NOMO-1 treated with dmso at 0.1 percent for 144 hours (cell line): ENCODE data around the gene MRTFB.

Experiments used
- DNase-seq: peaks from one replicate; lab custom pipeline; 2025; ENCODE audit not compliant: unreplicated experiment; lab: John Stamatoyannopoulos, UW

MRTFB gene

GRCh38 chr16:14129502-14129901 lies 58.4 kb downstream of the MRTFB start:
- no peak for DNase-seq

GRCh38 chr16:14131774-14132695 lies 60.9 kb downstream of the MRTFB start:
- no peak for DNase-seq

GRCh38 chr16:14132696-14133048 lies 61.6 kb downstream of the MRTFB start:
- DNase-seq, result no peak

DNA sequence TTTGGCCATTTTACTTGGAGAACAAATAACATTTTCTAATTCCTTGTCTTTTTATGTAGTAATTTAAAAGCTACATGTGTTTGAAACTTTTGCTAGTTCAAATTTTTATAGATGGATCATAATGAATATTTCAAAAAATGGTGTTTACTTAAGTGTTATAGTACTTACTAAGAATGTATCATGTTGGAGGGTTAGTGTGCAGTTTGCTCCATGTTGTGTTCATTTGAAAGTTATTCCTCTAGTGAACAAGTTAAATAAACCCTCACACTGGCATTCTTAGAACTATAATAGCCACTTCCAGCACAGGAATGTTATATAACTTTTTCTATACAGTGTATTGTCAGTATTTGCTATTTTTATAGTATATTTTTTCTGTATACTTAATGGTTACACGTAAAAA lies 62.8 kb downstream of the MRTFB start:
- no peak for DNase-seq

- no peak for DNase-seq
Measured at GRCh38 chr16:14135704-14136103, 64.6 kb downstream of the MRTFB start.

DNA sequence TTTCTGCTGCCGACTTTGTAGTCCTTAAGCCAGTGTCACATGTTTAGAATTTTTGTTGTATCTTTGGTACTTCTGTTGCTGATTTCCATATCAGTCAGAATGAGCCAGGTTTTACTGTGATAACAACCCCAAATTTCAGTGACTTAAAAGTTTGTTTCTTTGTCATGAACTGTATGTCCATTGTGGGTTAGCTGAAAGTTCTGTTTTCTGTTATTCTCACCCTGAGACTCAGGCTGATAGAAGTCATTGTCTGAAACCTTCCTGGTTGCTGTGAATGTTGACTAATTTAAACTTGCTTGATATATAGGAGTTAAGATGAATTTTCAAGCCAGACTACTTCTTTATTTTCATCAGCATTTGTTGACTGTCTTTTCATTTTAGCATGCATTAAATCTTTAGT lies 68.8 kb downstream of the MRTFB start:
- no peak for DNase-seq

GRCh38 chr16:14140923-14141322 lies 69.8 kb downstream of the MRTFB start:
- DNase-seq, result no peak

GRCh38 chr16:14146445-14146844 lies 75.3 kb downstream of the MRTFB start:
- no peak for DNase-seq

DNA sequence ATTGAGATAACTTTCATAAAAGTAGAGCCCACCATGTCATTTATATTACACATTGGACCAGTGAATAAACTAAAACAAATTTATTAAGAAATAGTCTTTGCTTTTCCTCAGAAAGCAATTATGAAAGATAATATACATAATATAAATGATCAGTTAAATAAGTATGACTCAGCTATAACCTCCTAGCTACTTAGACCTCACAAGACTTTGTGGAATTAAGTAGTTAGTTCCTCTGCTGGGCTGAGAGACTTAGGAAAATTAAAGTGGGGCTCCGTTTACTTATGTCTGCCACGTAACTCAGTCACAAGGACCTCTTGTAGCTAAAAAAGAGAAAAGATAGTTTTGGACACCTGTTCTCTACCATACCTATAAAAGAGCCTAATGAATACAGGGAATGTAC lies 76.9 kb downstream of the MRTFB start:
- no peak for DNase-seq

DNA sequence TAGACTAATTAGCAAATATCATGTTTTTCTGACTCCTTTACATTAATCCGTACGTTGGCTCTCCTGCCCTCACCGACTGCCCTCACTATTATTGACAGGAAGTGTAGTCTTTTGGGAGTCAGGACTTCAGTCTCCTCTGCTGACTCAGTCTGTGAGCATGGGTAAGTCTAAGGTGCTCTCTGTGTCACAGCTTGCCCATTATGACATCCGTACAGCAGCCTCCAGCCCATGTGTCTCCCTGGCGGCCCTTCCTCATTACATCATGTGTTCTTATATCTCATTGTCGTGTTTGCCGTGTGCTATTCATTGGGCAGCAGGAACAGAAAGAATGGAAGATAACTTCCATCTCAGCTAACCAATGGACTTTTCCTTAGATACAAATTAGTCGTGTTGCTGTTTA lies 77.5 kb downstream of the MRTFB start:
- no peak for DNase-seq

GRCh38 chr16:14150796-14151195 lies 79.7 kb downstream of the MRTFB start:
- DNase-seq, result no peak

DNA sequence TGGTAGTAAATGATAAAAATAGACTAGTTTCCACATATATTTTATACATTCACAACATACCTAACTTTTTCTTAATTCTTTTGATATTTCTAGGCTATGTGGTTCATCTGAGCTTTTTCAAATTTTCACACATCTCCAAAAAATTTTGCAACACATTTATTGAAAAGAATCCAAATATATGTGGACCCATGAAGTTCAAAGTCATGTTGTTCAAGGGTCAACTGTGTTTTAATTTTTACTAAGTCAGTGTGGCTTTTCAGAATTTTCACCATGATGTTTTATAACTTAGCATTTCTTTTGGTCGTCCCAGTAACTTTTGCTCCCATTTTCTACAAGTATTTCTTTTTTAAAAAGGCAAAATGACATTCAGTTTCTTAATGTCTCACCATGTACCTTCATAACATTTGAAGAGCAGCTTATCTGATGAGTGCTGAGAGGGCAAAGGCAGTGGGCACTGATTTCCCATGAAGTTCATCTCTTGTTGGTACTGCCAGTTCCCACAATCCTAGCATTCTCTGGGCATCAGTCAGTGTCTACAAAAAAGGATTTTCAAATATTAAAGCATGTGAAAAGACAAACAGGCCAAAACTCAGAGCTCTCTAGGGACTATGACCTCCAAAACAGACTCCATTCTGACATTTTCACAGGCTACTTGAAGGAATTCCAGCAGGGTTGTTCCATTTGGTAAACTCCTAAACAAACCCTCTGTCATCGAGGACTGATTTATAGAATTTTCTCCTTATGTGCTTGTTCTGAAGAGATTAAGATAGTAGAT lies 80.3 kb downstream of the MRTFB start:
- DNase-seq, result no peak

- DNase-seq, result no peak
Measured at GRCh38 chr16:14155572-14156190, 84.6 kb downstream of the MRTFB start.

- no peak for DNase-seq
Measured at GRCh38 chr16:14164916-14165662, 94.0 kb downstream of the MRTFB start.

DNA sequence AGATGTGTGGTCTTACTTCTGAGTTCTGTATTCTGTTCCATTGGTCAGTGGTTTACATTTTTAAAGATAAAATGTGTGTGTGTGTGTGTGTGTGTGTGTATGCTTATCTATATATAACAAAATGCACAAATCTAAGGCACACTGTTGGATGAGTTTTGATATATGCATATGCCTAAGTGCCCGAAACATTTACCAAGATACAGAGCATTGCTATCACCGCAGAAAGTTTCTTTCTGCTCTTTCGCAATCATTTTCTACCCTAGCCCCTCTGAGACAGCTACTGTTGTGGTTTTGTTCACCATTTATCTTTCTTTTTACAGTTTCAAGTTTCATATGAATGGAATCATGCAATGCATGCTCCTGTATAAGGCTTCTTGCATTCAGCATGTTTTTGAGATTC lies 97.0 kb downstream of the MRTFB start:
- no peak for DNase-seq

- no peak for DNase-seq
Measured at GRCh38 chr16:14172200-14172809, 101.2 kb downstream of the MRTFB start.

DNA sequence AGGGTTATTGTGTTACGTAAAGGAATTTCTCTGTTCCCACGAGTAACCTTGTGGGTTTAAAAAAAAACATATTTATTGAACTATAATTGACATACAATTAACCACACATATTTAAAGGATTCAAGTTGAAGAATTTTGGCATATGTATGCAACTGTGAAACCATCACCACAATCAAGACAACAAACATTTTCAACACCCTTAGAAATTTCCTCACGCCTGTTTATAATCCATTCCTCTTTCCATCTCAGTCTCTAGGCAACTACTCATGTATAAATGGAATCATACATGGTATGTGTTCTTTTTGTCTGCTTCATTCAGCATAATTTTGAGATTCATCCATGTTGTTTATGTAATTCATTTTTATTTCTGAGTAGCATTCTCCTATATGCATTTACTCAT lies 104.0 kb downstream of the MRTFB start:
- DNase-seq, result no peak

- no peak for DNase-seq
Measured at GRCh38 chr16:14177704-14178103, 106.6 kb downstream of the MRTFB start.

DNA sequence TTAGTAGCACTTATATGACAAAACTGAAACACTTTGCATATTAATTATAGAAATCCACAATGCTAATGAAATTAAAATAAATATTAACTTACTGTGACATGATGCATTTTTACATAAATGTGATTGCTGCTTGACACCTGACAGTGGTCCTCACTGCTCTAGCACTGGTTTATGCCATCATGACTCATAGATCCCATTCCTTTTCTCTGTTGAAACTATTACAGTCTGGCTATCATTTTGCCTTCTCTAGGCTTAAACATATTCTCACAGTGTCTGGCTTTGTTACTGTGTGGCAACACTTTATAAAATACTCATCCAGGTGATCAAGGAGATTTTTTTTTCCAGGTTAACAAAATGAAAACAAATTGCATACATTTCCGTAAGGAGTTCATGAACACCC lies 108.0 kb downstream of the MRTFB start:
- DNase-seq, result no peak

- no peak for DNase-seq
Measured at GRCh38 chr16:14180481-14180944, 109.4 kb downstream of the MRTFB start.
